WERI-Rb-1 (cell line): ENCODE data around the gene LRRC4C.

Experiments used
- DNase-seq: peaks from one replicate; pipeline ENCODE4 v3.0.0-alpha.2; 2020
- H3K27ac ChIP-seq: fragments of 250-450 bp; sonication (Bioruptor Pico); 2 replicates; pipeline ENCODE4 v1.5.1; 2020; ENCODE audit warnings: mild to moderate bottlenecking, moderate library complexity
- H3K27me3 ChIP-seq: fragments of 250-450 bp; sonication (Bioruptor Pico); 2 replicates; pipeline ENCODE4 v1.5.1; 2021; ENCODE audit warnings: mild to moderate bottlenecking, low read depth, moderate library complexity; ENCODE audit not compliant: insufficient read depth, severe bottlenecking
- H3K36me3 ChIP-seq: fragments of 250-450 bp; sonication (Bioruptor Pico); 2 replicates; pipeline ENCODE4 v1.5.1; 2020; ENCODE audit warnings: mild to moderate bottlenecking, moderate library complexity
- H3K4me3 ChIP-seq: 2 replicates; pipeline ENCODE4 v1.5.1; 2011; ENCODE audit warnings: low read depth, mild to moderate bottlenecking, control low read depth, low read length
- H3K9me3 ChIP-seq: fragments of 250-450 bp; sonication (Bioruptor Pico); 2 replicates; pipeline ENCODE4 v1.5.1; 2021; ENCODE audit warnings: mild to moderate bottlenecking, moderate library complexity; ENCODE audit not compliant: severe bottlenecking
- CTCF ChIP-seq: IDR thresholded peaks from 2 replicates; pipeline ENCODE4 v1.5.1; 2011; ENCODE audit warnings: low read depth, mild to moderate bottlenecking, control low read depth, inconsistent platforms, low read length

The LRRC4C gene

DNA sequence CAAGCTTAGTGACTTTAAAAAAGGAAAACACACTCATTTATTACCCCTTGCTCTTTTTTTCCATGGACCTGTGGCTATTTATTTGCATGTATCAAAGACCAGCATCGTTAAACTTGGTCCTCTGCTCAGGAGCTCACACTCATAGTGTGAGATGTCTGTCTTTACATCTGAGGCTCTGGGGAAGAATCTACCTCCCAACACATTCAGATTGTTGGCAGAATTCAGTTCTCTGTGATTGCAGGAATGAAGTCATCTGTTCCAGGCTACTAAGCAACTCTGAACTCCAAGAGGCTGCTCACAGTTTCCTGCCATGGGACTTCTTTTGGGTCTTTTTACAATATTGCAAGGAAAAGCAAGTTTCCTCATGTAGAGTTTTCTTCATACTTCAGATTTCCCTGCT lies 138.8 kb downstream of the LRRC4C start:
- no peak overlapping the region for H3K4me3 ChIP-seq
- DNase-seq: no peak
- TF ChIP-seq CTCF: no peak

DNA sequence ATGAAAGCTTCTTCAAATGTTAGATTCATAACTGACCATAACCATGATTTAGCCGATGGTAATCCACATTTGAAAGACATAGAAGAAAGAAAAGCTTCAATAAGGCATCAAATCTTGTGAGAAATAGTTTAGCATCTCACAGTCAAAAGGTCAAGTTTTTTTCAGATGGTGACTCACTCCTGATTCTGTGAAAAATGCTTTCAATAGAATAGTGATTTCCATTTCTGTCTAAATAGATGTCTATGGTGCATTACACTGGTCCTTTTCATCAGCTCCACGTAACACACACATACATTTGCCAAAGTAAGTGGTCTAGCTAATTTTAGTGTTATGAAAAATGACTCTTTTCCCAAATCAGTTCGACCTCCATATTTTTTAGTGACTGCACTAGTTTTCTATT lies 139.2 kb downstream of the LRRC4C start:
- Histone ChIP-seq H3K27ac (no peak overlapping the region), H3K36me3 (no peaks in the 10 kb centered on the region), H3K4me3 (no peak overlapping the region), H3K27me3 (peaks cover 8% of the 10 kb centered on the region), H3K9me3 (no peaks in the 10 kb centered on the region)
- TF ChIP-seq CTCF: no peak
- no peak for DNase-seq

More for the DNA sequence above, 138.8 kb downstream of the LRRC4C start:
- peaks cover 8% of the 10 kb centered on the region for H3K27me3 ChIP-seq
- H3K9me3 ChIP-seq: no peaks in the 10 kb centered on the region
- no peak overlapping the region for H3K27ac ChIP-seq
- no peaks in the 10 kb centered on the region for H3K36me3 ChIP-seq

- H3K9me3 ChIP-seq: no peaks in the 10 kb centered on the region
- no peaks in the 10 kb centered on the region for H3K36me3 ChIP-seq
- no peak overlapping the region for H3K27ac ChIP-seq
- H3K4me3 ChIP-seq: no peak overlapping the region
- peaks cover 8% of the 10 kb centered on the region for H3K27me3 ChIP-seq
- no peak for TF ChIP-seq CTCF
- DNase-seq: no peak
These were observed 140.0 kb downstream of the LRRC4C start for GRCh38 chr11:41319434-41319833.

- H3K9me3 ChIP-seq: no peaks in the 10 kb centered on the region
- no peak for TF ChIP-seq CTCF
- H3K27me3 ChIP-seq: peaks cover 10% of the 10 kb centered on the region
- H3K4me3 ChIP-seq: no peak overlapping the region
- no peak for DNase-seq
- H3K36me3 ChIP-seq: no peaks in the 10 kb centered on the region
- no peak overlapping the region for H3K27ac ChIP-seq
These were observed 142.7 kb downstream of the LRRC4C start for GRCh38 chr11:41316751-41317150.

DNA sequence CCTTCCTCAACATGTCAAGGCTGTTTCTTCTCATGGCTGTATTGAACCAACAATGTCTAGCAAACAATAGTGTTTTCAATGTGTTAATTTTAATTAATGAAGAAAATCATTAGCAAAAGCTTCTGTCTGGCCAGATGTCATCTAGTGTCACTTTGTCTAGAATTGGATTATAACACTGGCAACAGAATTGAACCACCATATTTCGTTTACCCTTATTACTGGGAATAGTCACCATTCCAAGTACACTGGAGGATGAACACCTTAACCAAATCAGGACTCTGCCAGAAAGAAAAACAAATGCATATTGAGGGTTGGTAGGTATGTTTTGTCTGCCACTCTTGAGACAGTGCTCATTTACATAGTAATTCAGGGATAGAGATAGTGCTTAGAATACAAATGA lies 146.2 kb downstream of the LRRC4C start:
- Histone ChIP-seq H3K9me3 (no peaks in the 10 kb centered on the region), H3K4me3 (no peak overlapping the region), H3K36me3 (no peaks in the 10 kb centered on the region), H3K27me3 (peaks cover 8% of the 10 kb centered on the region), H3K27ac (no peak overlapping the region)
- TF ChIP-seq CTCF: no peak
- DNase-seq: no peak

GRCh38 chr11:41309716-41310115 lies 149.7 kb downstream of the LRRC4C start:
- Histone ChIP-seq H3K4me3 (no peak overlapping the region), H3K36me3 (no peaks in the 10 kb centered on the region), H3K27ac (no peak overlapping the region), H3K27me3 (peaks cover 3% of the 10 kb centered on the region), H3K9me3 (no peaks in the 10 kb centered on the region)
- peak; percentile 25; the same call in 1 of the 2 replicates for TF ChIP-seq CTCF
- DNase-seq: no peak
